ENCODE results near the gene TTLL4. TPM values are rescaled to one million over a fixed set of nuclear protein-coding genes. Genes with fewer than 3 reads are reported as not detected.
"Not testable (repeated sequence)": the region's sequence is repeated elsewhere in the genome, so short reads cannot be mapped to it uniquely, and the experiment has no call there.

Gene TTLL4
- total and polyA plus RNA-seq, 2 donors (not counting 1 experiment from before 2014, with no cell fraction given): 21.2 to 33.8 TPM

DNA sequence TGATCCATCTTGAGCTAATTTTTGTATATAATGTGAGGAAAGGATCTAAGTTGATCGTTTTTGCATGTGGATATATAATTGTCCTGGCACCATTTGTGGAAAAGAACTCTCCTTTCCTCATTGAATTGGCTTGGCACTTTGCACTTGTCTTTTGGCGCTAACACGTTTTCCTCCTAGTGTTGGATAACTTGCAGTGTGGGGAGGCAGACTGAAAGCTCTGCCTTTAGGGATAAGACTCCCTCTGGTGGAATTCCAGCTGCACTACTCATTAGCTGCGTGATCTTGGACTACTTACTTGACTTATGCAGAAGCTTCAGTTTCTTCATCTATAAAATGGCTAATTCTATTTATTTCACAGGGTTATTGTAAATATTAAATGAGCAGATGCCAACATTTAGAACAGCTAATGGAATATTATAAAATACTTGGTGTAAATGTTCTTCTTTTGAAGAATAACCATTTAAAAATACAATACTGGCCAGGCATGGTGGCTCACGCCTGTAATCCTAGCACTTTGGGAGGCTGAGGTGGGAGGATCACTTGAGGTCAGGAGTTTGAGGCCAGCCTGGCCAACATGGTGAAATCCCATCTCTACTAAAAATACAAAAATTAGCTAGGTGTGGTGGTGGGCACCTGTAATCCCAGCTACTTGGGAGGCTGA, 23.1 kb upstream of the TTLL4 start:
- no CpG with 5 or more reads among the region's 5 CpGs for WGBS (ENCODE audit: insufficient coverage)
- intact Hi-C loops (cut with micrococcal nuclease): loop anchor here (1.0 kb wide), 1 partner anchor 29 kb away; no protein-coding TSS in a partner anchor

GRCh38 chr2:218691234-218691633, 19.4 kb upstream of the TTLL4 start:
- Mint-ChIP-seq H3K4me3 (no peak overlapping the region), H3K27me3 (no peaks in the 10 kb centered on the region), H3K9me3 (ENCODE audit: insufficient read depth) (no peaks in the 10 kb centered on the region), H3K4me1 (no peaks in the 10 kb centered on the region), H3K27ac (no peak overlapping the region)
- DNase-seq (no peak), ATAC-seq (ENCODE audit: low read depth) (no peak)
- Histone ChIP-seq H3K79me2 (ENCODE audit: control insufficient read depth, insufficient read depth, low read length) (no peaks in the 10 kb centered on the region), H3K4me3 (ENCODE audit: control extremely low read depth in 1 of 5, extremely low read depth in 1 of 5, insufficient read depth in 1 of 5, low read depth in 2 of 5, low read length in 4 of 5) (no peak overlapping the region), H3K27me3 (replicated peaks in 1 of 4; ENCODE audit: control extremely low read depth in 1 of 4, control insufficient read depth in 3 of 4, insufficient read depth in 4 of 4, low read length in 3 of 4) (no peaks in the 10 kb centered on the region), H4K20me1 (ENCODE audit: control insufficient read depth, insufficient read depth, low read length, poor library complexity, severe bottlenecking) (no peaks in the 10 kb centered on the region), H3K9ac (ENCODE audit: low read length) (no peak overlapping the region), H3K36me3 (replicated peaks in 1 of 2; ENCODE audit: control extremely low read depth in 1 of 2, control insufficient read depth in 1 of 2, extremely low read depth in 1 of 2, insufficient read depth in 2 of 2, low read length in 1 of 2) (peaks cover 0 to 16% of the 10 kb centered on the region in 2 experiments), H3K27ac (ENCODE audit: low read length in 2 of 2) (no peak overlapping the region), H2AFZ (ENCODE audit: insufficient read depth, low read depth, low read length, poor library complexity, severe bottlenecking) (no peak overlapping the region), H3K4me2 (replicated peaks; ENCODE audit: low read depth, low read length, poor library complexity, severe bottlenecking) (no peak overlapping the region), H3K4me1 (ENCODE audit: control insufficient read depth in 2 of 2, insufficient read depth in 2 of 2, low read length in 2 of 2) (no peaks in the 10 kb centered on the region), H3K9me3 (ENCODE audit: control extremely low read depth in 1 of 3, control insufficient read depth in 2 of 3, insufficient read depth in 1 of 3, low read length in 2 of 3) (no peaks in the 10 kb centered on the region)
- TF ChIP-seq CTCF (IDR thresholded peaks at IDR 0.05): no peak
- no peak for TF ChIP-seq EZH2 (IDR thresholded peaks at IDR 0.05; ENCODE audit: borderline replicate concordance, insufficient read depth, low read depth, low read length, poor library complexity, severe bottlenecking)
- intact Hi-C loops (cut with micrococcal nuclease): no loop called here
- POLR2A ChIA-PET: no interaction called here
- CTCF ChIA-PET: no interaction called here

More for the DNA sequence above, 23.1 kb upstream of the TTLL4 start:
- H3K9ac ChIP-seq (ENCODE audit: low read length); H2AFZ ChIP-seq (ENCODE audit: insufficient read depth, low read depth, low read length, poor library complexity, severe bottlenecking); H3K4me2 ChIP-seq (replicated peaks; ENCODE audit: low read depth, low read length, poor library complexity, severe bottlenecking); H3K27ac Mint-ChIP-seq; H3K27ac ChIP-seq (ENCODE audit: low read length in 2 of 2); H3K4me1 Mint-ChIP-seq; H3K79me2 ChIP-seq (ENCODE audit: control insufficient read depth, insufficient read depth, low read length); H4K20me1 ChIP-seq (ENCODE audit: control insufficient read depth, insufficient read depth, low read length, poor library complexity, severe bottlenecking); POLR2A ChIA-PET; H3K27me3 ChIP-seq (replicated peaks in 1 of 4; ENCODE audit: control extremely low read depth in 1 of 4, control insufficient read depth in 3 of 4, insufficient read depth in 4 of 4, low read length in 3 of 4); ATAC-seq (ENCODE audit: low read depth); H3K4me3 Mint-ChIP-seq; H3K27me3 Mint-ChIP-seq; H3K4me1 ChIP-seq (ENCODE audit: control insufficient read depth in 2 of 2, insufficient read depth in 2 of 2, low read length in 2 of 2); H3K9me3 ChIP-seq (ENCODE audit: control extremely low read depth in 1 of 3, control insufficient read depth in 2 of 3, insufficient read depth in 1 of 3, low read length in 2 of 3); H3K4me3 ChIP-seq (ENCODE audit: control extremely low read depth in 1 of 5, extremely low read depth in 1 of 5, insufficient read depth in 1 of 5, low read depth in 2 of 5, low read length in 4 of 5); H3K9me3 Mint-ChIP-seq (ENCODE audit: insufficient read depth): not testable (repeated sequence)
- DNase-seq: peak; percentile 47
- peaks cover 0 to 11% of the 10 kb centered on the region in 2 experiments for H3K36me3 ChIP-seq (replicated peaks in 1 of 2; ENCODE audit: control extremely low read depth in 1 of 2, control insufficient read depth in 1 of 2, extremely low read depth in 1 of 2, insufficient read depth in 2 of 2, low read length in 1 of 2)
- CTCF ChIA-PET: interaction anchor here (0.7 to 1.8 kb wide), 9 partner anchors 20 to 415 kb away, joined by 3 to 15 read pairs (median 3); partner anchors contain the start of genes BCS1L, TTLL4 and ZNF142
- peak; percentile 56 for TF ChIP-seq CTCF (IDR thresholded peaks at IDR 0.05)
